GM18511 (cell line): ENCODE data around the gene ACOX3.

Experiments used
- ATAC-seq: cut with Tn5 transposase; IDR thresholded peaks from one replicate; pipeline ENCODE4 v1.9.1; 2021; ENCODE audit warnings: mild to moderate bottlenecking, moderate library complexity; ENCODE audit not compliant: unreplicated experiment

Gene ACOX3

GRCh38 chr4:8376361-8377102 lies 64.0 kb downstream of the ACOX3 start:
- no peak for ATAC-seq

DNA sequence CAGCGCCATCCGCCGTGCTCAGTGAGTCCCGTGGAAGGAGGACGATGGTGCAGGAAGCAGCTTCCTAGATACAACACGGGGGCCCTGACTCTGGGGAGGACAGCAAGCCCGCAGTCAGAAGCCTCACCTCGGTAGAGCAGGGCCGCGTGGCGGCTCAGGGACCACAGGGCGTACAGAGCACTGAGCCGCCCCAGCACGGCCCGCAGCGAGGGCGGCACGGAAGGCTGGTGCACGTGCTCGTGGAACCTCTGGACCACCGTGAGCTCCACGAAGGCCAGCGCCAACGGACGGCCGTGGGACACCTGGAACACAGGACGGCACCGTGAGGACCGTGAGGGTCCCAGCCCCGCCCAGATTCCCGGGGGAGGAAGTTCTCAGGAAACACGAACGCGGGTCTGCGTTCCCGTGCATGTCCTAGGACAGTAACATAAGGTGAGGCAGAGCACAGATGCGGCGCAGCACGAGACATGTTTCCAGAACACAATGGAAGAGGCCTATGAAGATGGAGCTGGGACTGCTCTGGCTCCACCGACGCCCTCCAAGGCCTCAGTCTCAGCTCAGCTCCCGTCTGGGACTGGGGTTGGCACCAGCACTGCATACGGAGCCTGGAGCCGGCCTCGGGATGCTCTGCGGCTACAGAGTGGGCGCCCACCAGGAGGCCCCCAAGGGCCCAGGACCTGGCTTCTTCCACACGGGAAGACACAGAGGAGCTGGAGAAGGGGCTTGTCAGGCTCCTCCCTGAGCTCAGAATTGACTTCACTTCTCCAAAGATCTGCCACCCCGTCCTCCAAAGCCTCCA lies 65.5 kb downstream of the ACOX3 start:
- ATAC-seq: no peak

GRCh38 chr4:8373973-8374545 lies 66.5 kb downstream of the ACOX3 start:
- ATAC-seq: no peak

- ATAC-seq: no peak
These were observed 67.1 kb downstream of the ACOX3 start for GRCh38 chr4:8373270-8373972.

GRCh38 chr4:8372506-8372905 lies 68.0 kb downstream of the ACOX3 start:
- no peak for ATAC-seq

- ATAC-seq: no peak
These were observed 68.9 kb downstream of the ACOX3 start for GRCh38 chr4:8371596-8371995.

DNA sequence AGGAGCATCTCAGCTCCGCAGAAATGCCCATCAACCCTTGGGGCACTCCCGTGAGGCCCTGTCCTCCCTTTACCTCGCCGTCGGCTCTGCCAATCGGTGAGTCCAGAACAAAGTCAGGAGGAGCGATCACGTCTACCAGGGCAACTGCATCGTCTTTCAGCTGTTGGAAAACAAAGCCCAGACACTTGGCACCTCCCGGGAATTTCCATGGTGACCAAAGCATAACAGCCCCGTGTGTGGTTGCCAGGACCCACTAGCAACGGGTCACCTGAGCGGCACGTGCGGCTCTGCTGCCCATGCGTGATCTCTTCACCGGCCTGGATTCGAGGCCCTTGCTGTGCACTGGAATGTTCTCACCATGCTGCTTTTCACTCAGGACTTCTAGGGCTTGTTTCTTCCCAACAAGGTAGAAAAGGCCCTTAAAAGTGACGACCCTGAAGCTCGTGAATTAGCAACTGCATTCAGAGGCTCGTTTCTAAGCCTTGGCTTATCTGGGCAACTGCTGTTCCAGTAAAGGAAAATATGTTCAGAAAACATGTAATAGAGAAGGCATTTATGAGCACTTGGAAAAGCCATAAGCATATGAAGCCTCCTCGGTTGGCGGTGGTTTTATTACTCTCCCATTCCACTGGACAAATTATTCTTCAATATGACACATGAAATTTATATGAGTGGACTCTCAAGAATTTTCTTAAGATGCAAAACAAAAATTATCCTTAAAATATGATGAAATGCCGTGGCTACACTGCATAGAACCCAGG lies 69.5 kb downstream of the ACOX3 start:
- ATAC-seq: no peak

GRCh38 chr4:8370106-8370787 lies 70.3 kb downstream of the ACOX3 start:
- ATAC-seq: no peak

DNA sequence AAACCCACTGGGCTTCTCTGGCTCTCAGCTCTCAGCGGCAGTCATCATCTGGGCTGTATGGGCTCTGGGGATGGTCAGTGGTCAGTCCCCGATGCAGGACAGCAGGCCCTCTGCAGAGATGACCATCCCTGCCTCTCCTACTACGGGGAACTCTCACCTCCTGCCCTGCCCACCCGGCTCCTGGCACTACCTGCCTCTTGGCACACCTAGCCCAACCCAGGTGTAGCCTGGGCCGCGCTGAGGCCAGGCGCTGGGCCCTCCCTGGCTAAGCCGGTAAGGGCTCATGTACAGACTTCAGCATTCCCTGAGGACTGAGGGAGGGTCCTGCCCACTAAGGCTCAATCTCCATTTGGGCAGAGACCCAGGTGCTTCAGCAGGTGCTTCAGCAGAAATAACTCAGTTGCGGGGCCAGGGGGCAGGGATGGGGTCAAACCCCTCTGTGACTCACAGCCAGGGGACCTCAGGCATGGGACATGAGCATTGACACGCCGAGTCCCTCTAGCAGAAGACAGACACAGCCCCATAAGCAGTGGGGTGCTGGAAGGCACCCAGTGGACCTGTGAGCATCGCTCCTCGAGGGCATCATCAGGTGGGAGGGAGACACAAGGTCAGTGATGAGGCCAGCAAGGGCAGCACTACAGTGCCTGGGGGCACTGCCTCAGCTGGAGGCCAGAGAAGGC lies 71.0 kb downstream of the ACOX3 start:
- no peak for ATAC-seq

DNA sequence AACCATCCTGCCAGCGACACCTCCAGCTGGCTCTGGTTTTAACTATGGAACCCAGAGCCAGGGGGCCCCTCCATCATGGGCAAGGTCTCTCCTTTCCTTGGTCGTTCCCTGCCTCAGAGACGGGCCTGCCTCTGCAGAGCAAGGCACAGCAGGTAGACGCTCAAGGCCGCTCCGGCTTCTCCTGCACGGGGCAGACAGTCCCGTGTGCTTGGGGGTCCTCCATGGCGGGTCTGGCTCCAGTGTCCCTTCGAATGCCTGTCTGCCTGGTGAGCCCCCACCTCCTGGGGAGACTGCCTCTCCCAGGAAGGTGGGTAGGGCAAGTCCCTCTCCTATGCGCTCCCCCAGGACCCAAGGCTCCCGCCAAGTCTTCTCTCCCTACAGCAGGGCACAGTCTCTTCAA lies 71.5 kb downstream of the ACOX3 start:
- ATAC-seq: no peak

- ATAC-seq: no peak
These were observed 72.5 kb downstream of the ACOX3 start for GRCh38 chr4:8368061-8368481.

- no peak for ATAC-seq
These were observed 73.9 kb downstream of the ACOX3 start for GRCh38 chr4:8366601-8367000.

- no peak for ATAC-seq
These were observed 74.6 kb downstream of the ACOX3 start for GRCh38 chr4:8365951-8366350.

GRCh38 chr4:8365353-8365752 lies 75.2 kb downstream of the ACOX3 start:
- ATAC-seq: no peak

- no peak for ATAC-seq
These were observed 75.6 kb downstream of the ACOX3 start for GRCh38 chr4:8364848-8365350.

DNA sequence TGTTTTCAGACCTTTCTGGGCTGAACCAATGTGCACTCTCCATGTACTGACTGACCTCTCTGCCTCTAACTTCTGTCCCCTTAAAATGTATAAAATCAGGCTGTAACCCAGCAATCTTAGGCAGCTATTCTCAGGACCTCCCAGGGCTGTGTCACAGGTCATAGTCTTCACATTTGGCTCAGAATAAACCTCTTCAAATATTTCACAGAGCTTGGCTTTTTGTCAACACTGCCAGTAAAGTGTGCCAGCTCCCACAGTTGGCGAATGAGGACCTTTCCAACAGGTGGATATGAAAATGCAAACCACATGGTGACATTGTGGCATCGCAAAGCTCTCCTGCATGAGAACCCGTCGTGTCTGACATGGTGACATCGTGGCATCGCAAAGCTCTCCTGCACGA lies 76.4 kb downstream of the ACOX3 start:
- no peak for ATAC-seq

DNA sequence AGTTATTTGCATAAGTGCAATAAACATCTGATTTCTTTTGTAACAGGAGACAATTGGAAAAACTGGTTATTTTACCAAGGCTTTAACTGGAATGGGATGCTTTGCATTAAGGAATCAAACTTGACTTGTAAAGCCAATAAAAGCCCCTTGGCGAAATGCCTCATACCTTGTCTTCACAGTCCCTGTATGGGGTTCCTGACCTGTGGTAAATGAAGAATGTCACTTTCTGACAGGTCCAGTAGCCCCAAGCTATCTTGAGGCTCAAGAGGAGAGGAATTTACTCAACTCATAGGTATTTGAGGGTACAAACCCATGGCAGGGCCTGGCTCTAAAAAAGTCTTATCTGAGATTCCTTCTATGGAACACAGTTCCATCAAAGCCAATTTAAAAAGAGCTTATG lies 78.0 kb downstream of the ACOX3 start:
- ATAC-seq: no peak

DNA sequence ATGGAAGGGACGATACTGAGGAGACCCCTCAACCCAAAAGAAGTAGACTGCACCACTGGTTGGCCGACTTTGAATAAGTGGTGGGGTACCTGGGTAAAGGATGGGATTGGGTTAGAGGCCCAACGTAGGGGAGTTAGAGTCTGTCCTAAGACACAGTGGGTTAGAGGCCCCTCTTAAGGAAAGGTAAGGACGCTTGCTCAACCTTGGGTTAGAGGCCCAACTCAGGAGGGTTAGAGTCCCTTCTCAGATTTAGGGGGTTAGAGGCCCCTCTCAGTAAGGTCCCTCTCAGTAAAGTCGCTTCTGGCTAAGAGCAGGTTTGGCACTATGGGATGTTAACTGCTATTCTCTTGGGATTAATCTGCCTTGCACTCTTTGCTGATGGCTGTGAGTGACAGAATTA lies 81.3 kb downstream of the ACOX3 start:
- ATAC-seq: no peak

- ATAC-seq: no peak
These were observed 83.7 kb downstream of the ACOX3 start for GRCh38 chr4:8356856-8357255.
